ENCODE data around the gene SEC14L6. TPM values are rescaled to one million over a fixed set of nuclear protein-coding genes. Genes with fewer than 3 reads are reported as not detected.

SEC14L6 gene
- total RNA-seq, 1 experiment from 2014 or later = not detected

- intact Hi-C loops (cut with micrococcal nuclease) = no loop called here
- H3K4me1 Mint-ChIP-seq (ENCODE audit: insufficient read depth, unreplicated experiment) = no peaks in the 10 kb centered on the region
Measured at GRCh38 chr22:30490399-30490798, 56.1 kb downstream of the SEC14L6 start.

GRCh38 chr22:30488121-30488520, 58.4 kb downstream of the SEC14L6 start:
- no peaks in the 10 kb centered on the region for H3K9me3 Mint-ChIP-seq (ENCODE audit: unreplicated experiment)
- ChIA-PET POLR2A (no interaction called here), CTCF (interaction anchor here (0.6 to 4.8 kb wide), 4 partner anchors 10 to 201 kb away, joined by 3 to 58 read pairs (median 3); no protein-coding TSS in a partner anchor)
- peaks cover 24% of the 10 kb centered on the region for H3K27me3 Mint-ChIP-seq (ENCODE audit: insufficient read depth, unreplicated experiment)
- H3K27ac Mint-ChIP-seq (ENCODE audit: low read depth, unreplicated experiment) = no peak overlapping the region
- no peak overlapping the region for H3K4me3 Mint-ChIP-seq (ENCODE audit: unreplicated experiment)
- no peaks in the 10 kb centered on the region for H3K36me3 Mint-ChIP-seq (ENCODE audit: insufficient read depth, unreplicated experiment)
- no peaks in the 10 kb centered on the region for H3K4me1 Mint-ChIP-seq (ENCODE audit: insufficient read depth, unreplicated experiment)
- intact Hi-C loops (cut with micrococcal nuclease) = no loop called here
- no peak for DNase-seq (ENCODE audit: unreplicated experiment)
- no peak for TF ChIP-seq CTCF (IDR thresholded peaks at IDR 0.05; ENCODE audit: unreplicated experiment)
- no TSS peak for BruUV-seq (replicated peaks)

More at GRCh38 chr22:30490399-30490798, 56.1 kb downstream of the SEC14L6 start:
- CTCF ChIA-PET = interaction anchor here (0.6 kb wide), 1 partner anchor 78 kb away, joined by 3 read pairs; no protein-coding TSS in a partner anchor
- H3K27ac Mint-ChIP-seq (ENCODE audit: low read depth, unreplicated experiment) = no peak overlapping the region
- H3K4me3 Mint-ChIP-seq (ENCODE audit: unreplicated experiment) = no peak overlapping the region
- no peak for DNase-seq (ENCODE audit: unreplicated experiment)
- no peaks in the 10 kb centered on the region for H3K9me3 Mint-ChIP-seq (ENCODE audit: unreplicated experiment)
- BruUV-seq (replicated peaks) = no TSS peak
- TF ChIP-seq CTCF (IDR thresholded peaks at IDR 0.05; ENCODE audit: unreplicated experiment) = no peak
- POLR2A ChIA-PET = no interaction called here
- H3K36me3 Mint-ChIP-seq (ENCODE audit: insufficient read depth, unreplicated experiment) = no peaks in the 10 kb centered on the region
- peaks cover 36% of the 10 kb centered on the region for H3K27me3 Mint-ChIP-seq (ENCODE audit: insufficient read depth, unreplicated experiment)

- CTCF ChIA-PET = interaction anchor here (0.6 to 4.8 kb wide), 20 partner anchors 9 to 709 kb away, joined by 3 to 58 read pairs (median 4); no protein-coding TSS in a partner anchor
- POLR2A ChIA-PET = interaction anchor here (1.4 kb wide), 1 partner anchor 95 kb away, joined by 4 read pairs; no protein-coding TSS in a partner anchor
- intact Hi-C loops (cut with micrococcal nuclease) = no loop called here
- Mint-ChIP-seq H3K4me3 (ENCODE audit: unreplicated experiment) (no peak overlapping the region), H3K4me1 (ENCODE audit: insufficient read depth, unreplicated experiment) (peaks cover 5% of the 10 kb centered on the region), H3K27me3 (ENCODE audit: insufficient read depth, unreplicated experiment) (peaks cover 24% of the 10 kb centered on the region), H3K36me3 (ENCODE audit: insufficient read depth, unreplicated experiment) (no peaks in the 10 kb centered on the region), H3K27ac (ENCODE audit: low read depth, unreplicated experiment) (no peak overlapping the region), H3K9me3 (ENCODE audit: unreplicated experiment) (no peaks in the 10 kb centered on the region)
- TF ChIP-seq CTCF (IDR thresholded peaks at IDR 0.05; ENCODE audit: unreplicated experiment) = no peak
- no TSS peak for BruUV-seq (replicated peaks)
- DNase-seq (ENCODE audit: unreplicated experiment) = peak; percentile 5
Measured at GRCh38 chr22:30486661-30487115, 59.9 kb downstream of the SEC14L6 start.

- TF ChIP-seq CTCF (IDR thresholded peaks at IDR 0.05; ENCODE audit: unreplicated experiment) = no peak
- ChIA-PET CTCF (interaction anchor here (0.6 to 4.8 kb wide), 33 partner anchors 9 to 709 kb away, joined by 3 to 58 read pairs (median 4); partner anchors contain the start of genes MTFP1 and SEC14L2), POLR2A (interaction anchor here (0.5 to 1.4 kb wide), 2 partner anchors 94 to 354 kb away, joined by 3 to 4 read pairs; no protein-coding TSS in a partner anchor)
- DNase-seq (ENCODE audit: unreplicated experiment) = no peak
- BruUV-seq (replicated peaks) = no TSS peak
- Mint-ChIP-seq H3K27ac (ENCODE audit: low read depth, unreplicated experiment) (no peak overlapping the region), H3K4me3 (ENCODE audit: unreplicated experiment) (no peak overlapping the region), H3K9me3 (ENCODE audit: unreplicated experiment) (no peaks in the 10 kb centered on the region), H3K27me3 (ENCODE audit: insufficient read depth, unreplicated experiment) (peaks cover 21% of the 10 kb centered on the region), H3K36me3 (ENCODE audit: insufficient read depth, unreplicated experiment) (no peaks in the 10 kb centered on the region), H3K4me1 (ENCODE audit: insufficient read depth, unreplicated experiment) (peaks cover 8% of the 10 kb centered on the region)
- intact Hi-C loops (cut with micrococcal nuclease) = no loop called here
Measured at GRCh38 chr22:30486118-30486517, 60.4 kb downstream of the SEC14L6 start.
